Stomach (tissue), 9 donors: ENCODE results near the gene GAP43. TPM values are rescaled to one million over a fixed set of nuclear protein-coding genes. Genes with fewer than 3 reads are reported as not detected.

Experiments used
- DNase-seq, 2 donors: peaks; one replicate each; pipeline versions ENCODE4 v3.0.0 to v3.0.0-alpha.2; 2013 to 2019
- H3K27ac ChIP-seq, 5 donors: fragments of 200-600 bp in 4 of 5; sonication (generic) in 4 of 5; one replicate each; pipeline ENCODE4 v1.5.1; 2013 to 2019; ENCODE audit warnings: mild to moderate bottlenecking in 1 of 5, moderate library complexity in 1 of 5
- H3K27me3 ChIP-seq, 3 donors: fragments of 200-600 bp; sonication (generic); one replicate each; pipeline ENCODE4 v1.5.1; 2017 to 2019; ENCODE audit warnings: mixed run types in 1 of 3
- H3K36me3 ChIP-seq, 4 donors: fragments of 200-600 bp; sonication (generic); 1 replicate in 3 of 4; 2 replicates in 1 of 4; pipeline ENCODE4 v1.5.1; 2016 to 2019
- H3K4me1 ChIP-seq, 4 donors: fragments of 200-600 bp; sonication (generic); one replicate each; pipeline ENCODE4 v1.5.1; 2016 to 2019
- H3K4me3 ChIP-seq, 4 donors: fragments of 200-600 bp; sonication (generic) in 3 of 4; one replicate each; pipeline ENCODE4 v1.5.1; 2016 to 2019; ENCODE audit warnings: mild to moderate bottlenecking in 1 of 4
- H3K9me3 ChIP-seq, 4 donors: fragments of 200-600 bp; sonication (generic); one replicate each; pipeline ENCODE4 v1.5.1; 2016 to 2019
- EP300 ChIP-seq: sonication (generic); formaldehyde crosslinking; IDR thresholded peaks from one replicate; pipeline ENCODE4 v1.6.1; 2017; ENCODE audit warnings: antibody characterized with exemption
- POLR2A ChIP-seq, 4 donors: fragments of 450-650 bp; IDR thresholded peaks; one replicate each; pipeline ENCODE4 v1.6.1; 2016; ENCODE audit warnings: antibody characterized with exemption in 4 of 4, control low read depth in 2 of 4, mild to moderate bottlenecking in 1 of 4, moderate library complexity in 1 of 4
- POLR2AphosphoS5 ChIP-seq, 3 donors: sonication (generic); formaldehyde crosslinking; IDR thresholded peaks; one replicate each; pipeline ENCODE4 v1.6.1; 2016; ENCODE audit warnings: antibody characterized with exemption in 3 of 3
- WGBS, 5 donors: extraction: QIAGEN DNeasy Blood & Tissue Kit in 3 of 5; methylation state at CpG; one replicate each; pipeline versions ENCODE4 v1.1.5 to v1.1.7; 2013 to 2018; 5-methylcytosine and 5-hydroxymethylcytosine counted together
- intact Hi-C: fragments of 100-400 bp; cut with DNase I; formaldehyde crosslinking; loops from one replicate; pipeline ENCODE4 v1.15.1; 2023; ENCODE audit warnings: low total_unique reads
- polyA plus RNA-seq, 3 donors: library from polyadenylated mRNA; stranded (reverse); fragments of 200-250 nt; gene quantifications; one replicate each; pipeline ENCODE4 v1.2.3, GENCODE V29; 2013
- total RNA-seq, 5 donors: library from RNA; depleted of rRNA; stranded (reverse); fragments of >200 nt; gene quantifications; one replicate each; pipeline versions ENCODE4 v1.1.0 to v1.2.3, GENCODE V29; 2014 to 2016
- TF ChIP-seq, protein P1 (sequence below), 7 experiments: fragments of 450-650 bp in 4 of 7; fragments of 200-600 bp in 3 of 7; sonication (generic) in 3 of 7; IDR thresholded peaks; one replicate each; pipeline ENCODE4 v1.5.1; 2016 to 2019; ENCODE audit warnings: antibody characterized with exemption in 7 of 7, control low read depth in 2 of 7, mild to moderate bottlenecking in 1 of 7
- donor health status: healthy with polysubstance abuse.
- donor health status: Bipolar disorder and iron deficiency.
- donor health status: healthy.

Gene GAP43
- total and polyA plus RNA-seq, 8 donors: 1.00 to 4.8 (median 1.4) TPM; not detected in 2

DNA sequence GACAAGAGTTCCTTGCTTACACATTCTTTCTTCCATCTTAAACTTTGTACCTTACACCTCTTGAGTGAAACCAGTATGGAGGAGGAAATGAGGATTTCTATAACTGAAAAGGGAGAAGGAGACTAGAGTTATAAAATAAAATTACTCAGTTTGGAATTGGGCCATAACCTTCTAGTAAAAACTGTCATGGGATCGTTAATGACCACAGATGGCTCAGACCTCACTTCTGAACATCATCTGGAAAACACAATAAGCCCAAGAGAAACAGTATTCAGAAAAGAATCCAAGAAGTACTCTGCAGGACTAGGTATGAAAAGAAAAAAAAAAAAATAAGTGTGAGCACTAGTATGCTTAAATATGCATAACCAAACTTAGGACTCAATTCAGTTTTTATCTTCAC lies 12.1 kb downstream of the GAP43 start:
- Histone ChIP-seq H3K36me3 (no peaks in the 10 kb centered on the region), H3K4me1 (no peaks in the 10 kb centered on the region), H3K4me3 (no peak overlapping the region), H3K9me3 (no peaks in the 10 kb centered on the region), H3K27ac (no peak overlapping the region), H3K27me3 (no peaks in the 10 kb centered on the region)
- no peak for TF ChIP-seq POLR2AphosphoS5 (IDR thresholded peaks at IDR 0.05)
- no peak for TF ChIP-seq EP300
- DNase-seq: no peak
- 51 to 73% (median 60%) methylated on average over 1 of the region's 1 CpG for WGBS, 5 donors
- intact Hi-C loops: no loop called here

DNA sequence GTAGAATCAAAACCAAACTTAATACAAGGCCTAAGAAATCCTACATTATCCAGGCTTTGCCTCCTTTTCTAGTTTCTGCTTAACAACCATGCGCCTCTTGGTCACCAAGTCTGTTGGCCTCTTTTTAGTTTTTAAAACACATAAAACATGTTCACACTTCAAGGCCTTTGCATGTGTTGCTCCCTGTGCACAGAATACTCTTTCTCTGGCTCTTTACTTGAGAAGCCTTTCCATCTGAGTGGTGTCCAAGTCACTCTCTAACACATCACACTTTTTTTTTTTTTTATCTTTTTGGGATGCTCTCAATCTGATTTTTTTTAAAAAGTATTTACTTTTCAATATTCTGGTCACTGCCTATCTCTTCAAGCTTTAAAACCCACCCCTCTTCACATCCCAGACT lies 14.9 kb downstream of the GAP43 start:
- H3K27ac ChIP-seq: no peak overlapping the region
- TF ChIP-seq POLR2AphosphoS5 (IDR thresholded peaks at IDR 0.05): no peak
- TF ChIP-seq POLR2A (IDR thresholded peaks at IDR 0.05): no peak
- no peak for TF ChIP-seq EP300
- TF ChIP-seq, protein P1, sequence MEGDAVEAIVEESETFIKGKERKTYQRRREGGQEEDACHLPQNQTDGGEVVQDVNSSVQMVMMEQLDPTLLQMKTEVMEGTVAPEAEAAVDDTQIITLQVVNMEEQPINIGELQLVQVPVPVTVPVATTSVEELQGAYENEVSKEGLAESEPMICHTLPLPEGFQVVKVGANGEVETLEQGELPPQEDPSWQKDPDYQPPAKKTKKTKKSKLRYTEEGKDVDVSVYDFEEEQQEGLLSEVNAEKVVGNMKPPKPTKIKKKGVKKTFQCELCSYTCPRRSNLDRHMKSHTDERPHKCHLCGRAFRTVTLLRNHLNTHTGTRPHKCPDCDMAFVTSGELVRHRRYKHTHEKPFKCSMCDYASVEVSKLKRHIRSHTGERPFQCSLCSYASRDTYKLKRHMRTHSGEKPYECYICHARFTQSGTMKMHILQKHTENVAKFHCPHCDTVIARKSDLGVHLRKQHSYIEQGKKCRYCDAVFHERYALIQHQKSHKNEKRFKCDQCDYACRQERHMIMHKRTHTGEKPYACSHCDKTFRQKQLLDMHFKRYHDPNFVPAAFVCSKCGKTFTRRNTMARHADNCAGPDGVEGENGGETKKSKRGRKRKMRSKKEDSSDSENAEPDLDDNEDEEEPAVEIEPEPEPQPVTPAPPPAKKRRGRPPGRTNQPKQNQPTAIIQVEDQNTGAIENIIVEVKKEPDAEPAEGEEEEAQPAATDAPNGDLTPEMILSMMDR (IDR thresholded peaks at IDR 0.05): no peak
- H3K9me3 ChIP-seq: no peaks in the 10 kb centered on the region
- no peak for DNase-seq
- H3K4me1 ChIP-seq: no peaks in the 10 kb centered on the region
- WGBS, 5 donors: 86 to 97% (median 94%) methylated on average over 1 of the region's 1 CpG
- intact Hi-C loops: no loop called here
- no peak overlapping the region for H3K4me3 ChIP-seq
- H3K27me3 ChIP-seq: no peaks in the 10 kb centered on the region
- no peaks in the 10 kb centered on the region for H3K36me3 ChIP-seq

DNA sequence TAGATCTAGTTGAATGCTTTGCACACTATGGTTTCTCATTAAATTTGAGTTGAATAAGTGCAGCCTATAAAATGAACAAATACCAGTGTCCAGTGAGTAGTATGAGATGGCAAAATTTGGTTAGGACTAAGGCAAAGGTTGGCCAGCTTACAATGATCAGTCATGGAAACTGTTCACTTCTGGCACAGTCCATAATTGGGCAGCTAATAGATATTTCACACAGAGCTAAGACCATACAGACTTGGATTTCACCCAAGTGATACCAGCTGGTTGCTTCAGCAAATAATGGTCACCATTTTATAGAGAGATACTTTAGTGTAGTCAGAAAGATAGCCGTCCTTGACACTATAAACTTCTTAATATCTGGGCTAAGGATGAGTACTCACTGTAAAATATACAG lies 15.7 kb downstream of the GAP43 start:
- Histone ChIP-seq H3K27ac (no peak overlapping the region), H3K4me1 (no peaks in the 10 kb centered on the region), H3K4me3 (no peak overlapping the region), H3K36me3 (no peaks in the 10 kb centered on the region), H3K27me3 (no peaks in the 10 kb centered on the region), H3K9me3 (no peaks in the 10 kb centered on the region)
- no peak for DNase-seq
- 77 to 88% (median 84%) methylated on average over 1 of the region's 1 CpG for WGBS, 5 donors
- intact Hi-C loops: no loop called here
- TF ChIP-seq, protein P1 (IDR thresholded peaks at IDR 0.05): no peak
- TF ChIP-seq POLR2AphosphoS5 (IDR thresholded peaks at IDR 0.05) (no peak), POLR2A (IDR thresholded peaks at IDR 0.05) (no peak), EP300 (no peak)

DNA sequence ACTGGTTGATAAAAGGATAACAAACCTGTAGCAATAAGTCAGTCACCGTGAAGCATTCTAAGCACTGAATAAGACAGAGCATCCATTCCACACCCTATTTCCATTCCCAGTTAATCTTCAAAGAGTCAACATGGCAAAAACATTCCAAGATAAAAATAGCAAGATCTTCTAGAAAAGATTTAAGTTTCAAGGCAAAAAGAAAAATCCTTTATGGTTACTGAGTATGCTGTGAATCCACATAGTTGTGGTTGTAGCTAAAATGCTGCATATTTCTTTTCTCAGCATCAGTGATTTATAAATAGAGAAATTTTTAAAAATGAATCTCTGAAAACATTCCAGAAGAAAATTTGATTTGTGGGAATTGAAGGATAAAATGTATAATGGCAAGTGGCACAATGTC lies 21.1 kb downstream of the GAP43 start:
- Histone ChIP-seq H3K27me3 (no peaks in the 10 kb centered on the region), H3K27ac (no peak overlapping the region), H3K4me3 (no peak overlapping the region), H3K9me3 (no peaks in the 10 kb centered on the region), H3K36me3 (no peaks in the 10 kb centered on the region), H3K4me1 (no peaks in the 10 kb centered on the region)
- no peak for DNase-seq
- WGBS, 5 donors: 30 to 52% (median 43%) methylated on average over 1 of the region's 1 CpG
- TF ChIP-seq POLR2AphosphoS5 (IDR thresholded peaks at IDR 0.05) (no peak), POLR2A (IDR thresholded peaks at IDR 0.05) (no peak), EP300 (no peak)
- TF ChIP-seq, protein P1 (IDR thresholded peaks at IDR 0.05): no peak
- intact Hi-C loops: no loop called here

DNA sequence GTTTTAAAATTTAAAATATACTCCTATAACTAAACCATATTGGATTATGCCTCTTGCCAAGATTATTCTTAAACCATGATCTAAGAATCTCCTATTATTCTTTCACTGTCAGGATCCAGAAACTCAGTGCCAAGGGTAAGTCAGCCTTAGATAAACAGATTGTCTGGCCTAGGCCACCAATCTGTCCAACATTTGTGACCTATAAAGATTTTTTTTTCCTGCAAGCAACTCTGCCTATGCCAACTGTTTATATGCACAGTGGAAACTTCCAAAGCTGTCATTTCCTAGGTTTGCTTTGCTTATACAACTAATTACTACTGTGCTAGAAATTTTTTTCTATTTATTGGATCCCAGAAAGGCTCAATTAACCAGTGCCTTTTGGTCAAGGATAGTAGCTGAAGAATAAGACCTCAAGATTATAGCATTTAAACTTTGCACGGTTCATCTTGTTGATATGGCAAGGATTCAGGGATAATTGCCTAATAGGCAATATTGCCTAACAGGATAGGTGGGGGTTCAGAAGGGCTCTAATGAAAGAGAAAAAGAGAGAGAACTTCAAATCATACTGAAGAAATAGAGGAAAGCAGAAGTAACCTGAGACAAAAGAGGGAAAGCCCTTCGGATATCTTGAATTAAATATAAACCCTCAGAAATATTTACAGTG lies 22.8 kb downstream of the GAP43 start:
- no peak for DNase-seq
- Histone ChIP-seq H3K27me3 (no peaks in the 10 kb centered on the region), H3K36me3 (no peaks in the 10 kb centered on the region), H3K27ac (no peak overlapping the region), H3K9me3 (no peaks in the 10 kb centered on the region), H3K4me1 (no peaks in the 10 kb centered on the region), H3K4me3 (no peak overlapping the region)
- TF ChIP-seq POLR2AphosphoS5 (IDR thresholded peaks at IDR 0.05) (no peak), POLR2A (IDR thresholded peaks at IDR 0.05) (no peak), EP300 (no peak)
- TF ChIP-seq, protein P1 (IDR thresholded peaks at IDR 0.05): no peak
- 67 to 84% (median 78%) methylated on average over 2 of the region's 2 CpGs for WGBS, 5 donors
- intact Hi-C loops: no loop called here
